GM18499 (cell line): ENCODE measurements around the gene CDH15.

Source experiments
- ATAC-seq: cut with Tn5 transposase; IDR thresholded peaks from one replicate; pipeline ENCODE4 v1.9.1; 2021; ENCODE audit warnings: moderate number of reproducible peaks; ENCODE audit not compliant: insufficient read depth, unreplicated experiment

CDH15 gene

GRCh38 chr16:89195521-89196171 lies 24.1 kb downstream of the CDH15 start:
- ATAC-seq, result no peak

GRCh38 chr16:89197033-89197632 lies 25.6 kb downstream of the CDH15 start:
- ATAC-seq, result no peak

- no peak for ATAC-seq
Observed at GRCh38 chr16:89197633-89198416, 26.3 kb downstream of the CDH15 start.

GRCh38 chr16:89198417-89199240 lies 27.1 kb downstream of the CDH15 start:
- ATAC-seq, result no peak

- no peak for ATAC-seq
Observed at GRCh38 chr16:89199241-89200123, 27.9 kb downstream of the CDH15 start.

GRCh38 chr16:89200124-89200849 lies 28.7 kb downstream of the CDH15 start, which contains the start of gene SLC22A31:
Gene SLC22A31, minus strand, starts transcription at chr16:89200537. Its CDS starts 36 bp downstream, at chr16:89200501.
- ATAC-seq, result no peak

GRCh38 chr16:89200850-89201411 lies 29.4 kb downstream of the CDH15 start:
- no peak for ATAC-seq

- no peak for ATAC-seq
Observed at GRCh38 chr16:89201439-89202377, 30.2 kb downstream of the CDH15 start.

- ATAC-seq, result no peak
Observed at GRCh38 chr16:89202422-89203215, 31.1 kb downstream of the CDH15 start.

GRCh38 chr16:89207993-89208392 lies 36.4 kb downstream of the CDH15 start:
- ATAC-seq, result no peak

GRCh38 chr16:89209522-89210044 lies 38.0 kb downstream of the CDH15 start:
- ATAC-seq, result no peak

GRCh38 chr16:89210165-89210903 lies 38.8 kb downstream of the CDH15 start:
- ATAC-seq, result no peak

GRCh38 chr16:89210904-89211515 lies 39.5 kb downstream of the CDH15 start:
- ATAC-seq, result no peak

GRCh38 chr16:89216315-89217137 lies 45.0 kb downstream of the CDH15 start:
- ATAC-seq, result no peak

- no peak for ATAC-seq
Observed at GRCh38 chr16:89217138-89217387, 45.5 kb downstream of the CDH15 start.
